Ishikawa (cell line): Measurements from ENCODE around the gene LYSET.

ENCODE experiments used
- EP300 ChIP-seq: IDR thresholded peaks from 2 replicates; pipeline ENCODE4 v1.6.1; 2012; ENCODE audit warnings: borderline replicate concordance
- TAF1 ChIP-seq: IDR thresholded peaks from 2 replicates; pipeline ENCODE4 v1.6.1; 2012; ENCODE audit warnings: low read depth, mild to moderate bottlenecking
- ZBTB7A ChIP-seq: IDR thresholded peaks from 2 replicates; pipeline ENCODE4 v1.6.1; 2012; ENCODE audit warnings: low read depth

DNA sequence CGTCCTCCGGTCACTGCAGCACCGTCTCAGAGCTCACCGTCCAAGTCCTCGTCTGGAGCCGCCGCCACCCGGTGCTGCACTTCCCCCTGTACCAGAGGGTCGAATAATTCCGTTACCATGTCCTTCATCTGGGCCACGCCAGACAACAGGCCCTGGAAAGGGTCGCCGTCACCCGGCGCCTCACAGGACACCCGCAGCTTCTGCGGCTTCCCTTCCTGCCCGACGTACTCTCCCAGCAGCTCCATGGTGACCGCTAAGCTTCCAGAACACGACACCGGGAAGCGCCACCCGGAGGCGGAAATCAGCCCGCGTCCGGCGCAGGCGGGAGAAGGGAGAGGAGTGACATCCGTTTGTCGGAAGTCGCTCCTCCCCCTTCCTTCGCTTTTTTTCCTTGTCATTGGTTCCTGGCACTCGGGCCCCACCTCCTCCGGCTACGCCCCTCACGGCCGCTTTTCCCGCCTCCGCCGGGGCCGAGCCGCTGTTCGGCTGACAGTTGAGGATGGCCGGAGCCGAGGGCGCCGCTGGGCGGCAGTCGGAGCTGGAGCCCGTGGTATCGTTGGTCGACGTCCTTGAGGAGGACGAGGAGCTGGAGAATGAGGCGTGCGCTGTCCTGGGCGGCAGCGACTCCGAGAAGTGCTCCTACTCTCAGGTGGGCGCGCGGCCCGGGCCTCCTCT is 21.8 kb downstream of the LYSET start, which contains the start of the genes GON7 and UBR7:
- peak; percentile 79 for TF ChIP-seq TAF1
- no peak for TF ChIP-seq ZBTB7A
- TF ChIP-seq EP300: no peak
